Nephron progenitor cell (in vitro differentiated cells): Measurements from ENCODE around the gene CCN2.

ENCODE experiments used
- DNase-seq: peaks from one replicate; pipeline ENCODE4 v3.0.0; 2021
- H3K27ac Mint-ChIP-seq: 2 replicates; pipeline ENCODE4 v1.8.0; 2021; ENCODE audit warnings: mild to moderate bottlenecking, moderate library complexity, mixed read lengths
- H3K27me3 Mint-ChIP-seq: 2 replicates; pipeline ENCODE4 v1.8.0; 2021; ENCODE audit warnings: mild to moderate bottlenecking, low read depth, mixed read lengths; ENCODE audit not compliant: poor library complexity
- H3K36me3 Mint-ChIP-seq: 2 replicates; pipeline ENCODE4 v1.8.0; 2021; ENCODE audit warnings: low read depth, mixed read lengths
- H3K4me1 Mint-ChIP-seq: 2 replicates; pipeline ENCODE4 v1.8.0; 2021; ENCODE audit warnings: mixed read lengths
- H3K4me3 Mint-ChIP-seq: 2 replicates; pipeline ENCODE4 v1.8.0; 2021; ENCODE audit warnings: mild to moderate bottlenecking, moderate library complexity, mixed read lengths
- H3K9me3 Mint-ChIP-seq: 2 replicates; pipeline ENCODE4 v1.8.0; 2021; ENCODE audit warnings: mild to moderate bottlenecking, moderate library complexity, mixed read lengths
- TF ChIP-seq, protein P1 (sequence below): fragments of 200-600 bp; sonication (generic); IDR thresholded peaks from 2 replicates; pipeline ENCODE4 v1.5.0; 2021; ENCODE audit warnings: antibody characterized with exemption

The CCN2 gene

GRCh38 chr6:131900231-131900630 lies 50.9 kb downstream of the CCN2 start:
- Mint-ChIP-seq H3K27ac (no peak overlapping the region), H3K4me1 (no peaks in the 10 kb centered on the region), H3K9me3 (peaks cover 25% of the 10 kb centered on the region), H3K4me3 (no peak overlapping the region), H3K27me3 (peaks cover 52% of the 10 kb centered on the region), H3K36me3 (no peaks in the 10 kb centered on the region)
- TF ChIP-seq, protein P1, sequence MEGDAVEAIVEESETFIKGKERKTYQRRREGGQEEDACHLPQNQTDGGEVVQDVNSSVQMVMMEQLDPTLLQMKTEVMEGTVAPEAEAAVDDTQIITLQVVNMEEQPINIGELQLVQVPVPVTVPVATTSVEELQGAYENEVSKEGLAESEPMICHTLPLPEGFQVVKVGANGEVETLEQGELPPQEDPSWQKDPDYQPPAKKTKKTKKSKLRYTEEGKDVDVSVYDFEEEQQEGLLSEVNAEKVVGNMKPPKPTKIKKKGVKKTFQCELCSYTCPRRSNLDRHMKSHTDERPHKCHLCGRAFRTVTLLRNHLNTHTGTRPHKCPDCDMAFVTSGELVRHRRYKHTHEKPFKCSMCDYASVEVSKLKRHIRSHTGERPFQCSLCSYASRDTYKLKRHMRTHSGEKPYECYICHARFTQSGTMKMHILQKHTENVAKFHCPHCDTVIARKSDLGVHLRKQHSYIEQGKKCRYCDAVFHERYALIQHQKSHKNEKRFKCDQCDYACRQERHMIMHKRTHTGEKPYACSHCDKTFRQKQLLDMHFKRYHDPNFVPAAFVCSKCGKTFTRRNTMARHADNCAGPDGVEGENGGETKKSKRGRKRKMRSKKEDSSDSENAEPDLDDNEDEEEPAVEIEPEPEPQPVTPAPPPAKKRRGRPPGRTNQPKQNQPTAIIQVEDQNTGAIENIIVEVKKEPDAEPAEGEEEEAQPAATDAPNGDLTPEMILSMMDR = no peak
- DNase-seq = no peak

- no peak overlapping the region for H3K4me3 Mint-ChIP-seq
- no peak overlapping the region for H3K27ac Mint-ChIP-seq
- peaks cover 37% of the 10 kb centered on the region for H3K27me3 Mint-ChIP-seq
- H3K9me3 Mint-ChIP-seq = peaks cover 25% of the 10 kb centered on the region
- TF ChIP-seq, protein P1 = no peak
- DNase-seq = no peak
- H3K4me1 Mint-ChIP-seq = no peaks in the 10 kb centered on the region
- no peaks in the 10 kb centered on the region for H3K36me3 Mint-ChIP-seq
Observed at GRCh38 chr6:131898718-131899117, 52.5 kb downstream of the CCN2 start.
